Measurements from ENCODE around the gene LCLAT1.

The LCLAT1 gene

GRCh38 chr2:30684516-30684915 is 237.5 kb downstream of the LCLAT1 start:
- Histone ChIP-seq H3K27ac (peak overlapping the region; percentile 26), H3K4me1 (ENCODE audit: control insufficient read depth in 1 of 2, insufficient read depth in 1 of 2, low read depth in 1 of 2, low read length in 1 of 2) (peaks cover 37 to 43% of the 10 kb centered on the region in 2 experiments), H3K9me3 (no peaks in the 10 kb centered on the region), H3K4me3 (ENCODE audit: low read depth in 1 of 2, low read length in 1 of 2) (no peak overlapping the region), H3K27me3 (no peaks in the 10 kb centered on the region), H3K36me3 (no peaks in the 10 kb centered on the region)
- no peak for TF ChIP-seq CTCF (IDR thresholded peaks at IDR 0.05)

GRCh38 chr2:30684996-30685395 is 237.9 kb downstream of the LCLAT1 start:
- TF ChIP-seq CTCF (IDR thresholded peaks at IDR 0.05) = no peak
- H3K9me3 ChIP-seq = no peaks in the 10 kb centered on the region
- H3K27ac ChIP-seq = peak overlapping the region; percentile 26
- H3K27me3 ChIP-seq = no peaks in the 10 kb centered on the region
- no peaks in the 10 kb centered on the region for H3K36me3 ChIP-seq
- no peak overlapping the region for H3K4me3 ChIP-seq (ENCODE audit: low read depth in 1 of 2, low read length in 1 of 2)
- H3K4me1 ChIP-seq (ENCODE audit: control insufficient read depth in 1 of 2, insufficient read depth in 1 of 2, low read depth in 1 of 2, low read length in 1 of 2) = peaks cover 41 to 48% of the 10 kb centered on the region in 2 experiments

GRCh38 chr2:30686000-30686399 is 239.0 kb downstream of the LCLAT1 start:
- TF ChIP-seq CTCF (IDR thresholded peaks at IDR 0.05) = no peak
- no peaks in the 10 kb centered on the region for H3K9me3 ChIP-seq
- H3K27me3 ChIP-seq = no peaks in the 10 kb centered on the region
- no peak overlapping the region for H3K27ac ChIP-seq
- H3K4me3 ChIP-seq (ENCODE audit: low read depth in 1 of 2, low read length in 1 of 2) = no peak overlapping the region
- H3K36me3 ChIP-seq = no peaks in the 10 kb centered on the region
- H3K4me1 ChIP-seq (ENCODE audit: control insufficient read depth in 1 of 2, insufficient read depth in 1 of 2, low read depth in 1 of 2, low read length in 1 of 2) = peaks cover 47 to 55% of the 10 kb centered on the region in 2 experiments

- Histone ChIP-seq H3K27ac (no peak overlapping the region), H3K9me3 (no peaks in the 10 kb centered on the region), H3K36me3 (no peaks in the 10 kb centered on the region), H3K27me3 (no peaks in the 10 kb centered on the region), H3K4me3 (ENCODE audit: low read depth in 1 of 2, low read length in 1 of 2) (no peak overlapping the region), H3K4me1 (ENCODE audit: control insufficient read depth in 1 of 2, insufficient read depth in 1 of 2, low read depth in 1 of 2, low read length in 1 of 2) (peaks cover 50 to 62% of the 10 kb centered on the region in 2 experiments)
- TF ChIP-seq CTCF (IDR thresholded peaks at IDR 0.05) = no peak
Observed at GRCh38 chr2:30686669-30687068, 239.6 kb downstream of the LCLAT1 start.

- H3K36me3 ChIP-seq = no peaks in the 10 kb centered on the region
- H3K27ac ChIP-seq = peak overlapping the region; percentile 73
- no peaks in the 10 kb centered on the region for H3K27me3 ChIP-seq
- H3K9me3 ChIP-seq = no peaks in the 10 kb centered on the region
- peaks cover 65 to 75% of the 10 kb centered on the region in 2 experiments for H3K4me1 ChIP-seq (ENCODE audit: control insufficient read depth in 1 of 2, insufficient read depth in 1 of 2, low read depth in 1 of 2, low read length in 1 of 2)
- no peak for TF ChIP-seq CTCF (IDR thresholded peaks at IDR 0.05)
- H3K4me3 ChIP-seq (ENCODE audit: low read depth in 1 of 2, low read length in 1 of 2) = no peak overlapping the region
Observed at GRCh38 chr2:30688956-30689401, 241.9 kb downstream of the LCLAT1 start.
